ENCODE data around the gene EXD3.

DNA sequence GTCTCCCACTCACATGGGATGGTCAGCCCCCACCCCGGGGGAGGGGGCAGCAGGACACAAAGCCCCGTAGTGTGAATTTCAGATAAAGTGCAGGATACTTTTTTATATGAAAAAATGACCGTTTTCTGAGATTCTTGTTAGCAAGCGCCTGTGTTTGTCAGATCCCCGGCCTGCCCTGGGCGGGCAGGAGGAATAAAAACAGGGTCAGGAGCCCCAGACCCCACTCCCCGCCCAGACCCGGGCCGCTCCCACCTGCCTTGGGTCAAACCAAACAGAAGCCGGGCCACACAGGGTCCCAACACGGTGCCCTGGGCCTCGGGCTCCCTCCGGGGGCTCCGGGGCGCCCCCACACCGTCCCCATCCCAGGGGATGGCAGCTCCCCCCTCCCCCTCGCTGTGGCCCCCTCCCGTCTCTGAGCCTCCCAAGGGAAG lies 107.4 kb downstream of the EXD3 start:
- no peak for TF ChIP-seq POLR2A (IDR thresholded peaks at IDR 0.05; ENCODE audit: low read depth, low read length)
- TF ChIP-seq, protein P1, sequence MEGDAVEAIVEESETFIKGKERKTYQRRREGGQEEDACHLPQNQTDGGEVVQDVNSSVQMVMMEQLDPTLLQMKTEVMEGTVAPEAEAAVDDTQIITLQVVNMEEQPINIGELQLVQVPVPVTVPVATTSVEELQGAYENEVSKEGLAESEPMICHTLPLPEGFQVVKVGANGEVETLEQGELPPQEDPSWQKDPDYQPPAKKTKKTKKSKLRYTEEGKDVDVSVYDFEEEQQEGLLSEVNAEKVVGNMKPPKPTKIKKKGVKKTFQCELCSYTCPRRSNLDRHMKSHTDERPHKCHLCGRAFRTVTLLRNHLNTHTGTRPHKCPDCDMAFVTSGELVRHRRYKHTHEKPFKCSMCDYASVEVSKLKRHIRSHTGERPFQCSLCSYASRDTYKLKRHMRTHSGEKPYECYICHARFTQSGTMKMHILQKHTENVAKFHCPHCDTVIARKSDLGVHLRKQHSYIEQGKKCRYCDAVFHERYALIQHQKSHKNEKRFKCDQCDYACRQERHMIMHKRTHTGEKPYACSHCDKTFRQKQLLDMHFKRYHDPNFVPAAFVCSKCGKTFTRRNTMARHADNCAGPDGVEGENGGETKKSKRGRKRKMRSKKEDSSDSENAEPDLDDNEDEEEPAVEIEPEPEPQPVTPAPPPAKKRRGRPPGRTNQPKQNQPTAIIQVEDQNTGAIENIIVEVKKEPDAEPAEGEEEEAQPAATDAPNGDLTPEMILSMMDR (conservative IDR thresholded peaks at IDR 0.05; ENCODE audit: low read depth, low read length), result no peak
- TF ChIP-seq, protein P2, sequence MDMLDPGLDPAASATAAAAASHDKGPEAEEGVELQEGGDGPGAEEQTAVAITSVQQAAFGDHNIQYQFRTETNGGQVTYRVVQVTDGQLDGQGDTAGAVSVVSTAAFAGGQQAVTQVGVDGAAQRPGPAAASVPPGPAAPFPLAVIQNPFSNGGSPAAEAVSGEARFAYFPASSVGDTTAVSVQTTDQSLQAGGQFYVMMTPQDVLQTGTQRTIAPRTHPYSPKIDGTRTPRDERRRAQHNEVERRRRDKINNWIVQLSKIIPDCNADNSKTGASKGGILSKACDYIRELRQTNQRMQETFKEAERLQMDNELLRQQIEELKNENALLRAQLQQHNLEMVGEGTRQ (IDR thresholded peaks at IDR 0.05; ENCODE audit: low read depth, low read length), result no peak
- TF ChIP-seq CHD1 (IDR thresholded peaks at IDR 0.05; ENCODE audit: low read depth, low read length), result no peak
- no peak for TF ChIP-seq CEBPB (IDR thresholded peaks at IDR 0.05; ENCODE audit: low read depth, low read length)
- no peak for TF ChIP-seq BHLHE40 (IDR thresholded peaks at IDR 0.05; ENCODE audit: low read depth, low read length)
- no peak for TF ChIP-seq RFX5 (IDR thresholded peaks at IDR 0.05; ENCODE audit: low read depth, low read length)
- no peak for TF ChIP-seq MAFK (IDR thresholded peaks at IDR 0.05; ENCODE audit: low read depth, low read length)
- no peak for TF ChIP-seq RCOR1 (IDR thresholded peaks at IDR 0.05; ENCODE audit: insufficient replicate concordance, low read length)
- TF ChIP-seq FOS (IDR thresholded peaks at IDR 0.05; ENCODE audit: low read depth, low read length), result no peak
- TF ChIP-seq RAD21 (IDR thresholded peaks at IDR 0.05; ENCODE audit: low read length), result no peak
- TF ChIP-seq SMC3 (IDR thresholded peaks at IDR 0.05; ENCODE audit: low read depth, low read length), result no peak
- no peak for TF ChIP-seq MXI1 (IDR thresholded peaks at IDR 0.05; ENCODE audit: borderline replicate concordance, low read depth, low read length)

All from IMR-90 (cell line).